Activated B cell treated with CpG ODN at 0.5 μM for 24 hours (primary cell): Measurements from ENCODE around the gene ASIC4. TPM values are rescaled to one million over a fixed set of nuclear protein-coding genes. Genes with fewer than 3 reads are reported as not detected.

Experiments used
- ATAC-seq: fragments of 200-7000 bp; cut with Tn5 transposase; one replicate; pipeline ENCODE4 v1.10.0; 2021; ENCODE audit warnings: low read depth, mild to moderate bottlenecking, moderate library complexity
- CTCF ChIA-PET: fragments of 350-600 bp; sonication (Branson Sonifier 250); formaldehyde crosslinking; loops from one replicate; lab custom pipeline; 2021; ENCODE audit warnings: antibody characterized with exemption; lab: Charles Lee
- POLR2A ChIA-PET: fragments of 350-600 bp; sonication (Branson Sonifier 250); formaldehyde crosslinking; loops from one replicate; lab custom pipeline; 2021; ENCODE audit warnings: antibody characterized with exemption; lab: Charles Lee
- DNase-seq: peaks from one replicate; pipeline ENCODE4 v3.0.0; 2022
- H3K27ac Mint-ChIP-seq: one replicate; pipeline ENCODE4 v1.8.0; 2020; ENCODE audit warnings: mixed read lengths
- H3K27me3 Mint-ChIP-seq: one replicate; pipeline ENCODE4 v1.8.0; 2021; ENCODE audit warnings: mixed read lengths
- H3K36me3 Mint-ChIP-seq: one replicate; pipeline ENCODE4 v1.8.0; 2021; ENCODE audit warnings: low read depth, mixed read lengths
- H3K4me1 Mint-ChIP-seq: one replicate; pipeline ENCODE4 v1.8.0; 2021; ENCODE audit warnings: mixed read lengths
- H3K4me3 Mint-ChIP-seq: one replicate; pipeline ENCODE4 v1.8.0; 2020; ENCODE audit warnings: mild to moderate bottlenecking, mixed read lengths
- H3K9me3 Mint-ChIP-seq: one replicate; pipeline ENCODE4 v1.8.0; 2020; ENCODE audit warnings: mixed read lengths
- intact Hi-C: fragments of 100-400 bp; cut with micrococcal nuclease; formaldehyde crosslinking; loops from one replicate; pipeline ENCODE4 v1.15.1; 2024
- total RNA-seq: library from RNA; stranded (reverse); gene quantifications from 2 replicates; pipeline ENCODE4 v1.2.3, GENCODE V29; 2022
- TF ChIP-seq, protein P1 (sequence below): fragments of 200-600 bp; IDR thresholded peaks from one replicate; pipeline ENCODE4 v1.8.0; 2022; ENCODE audit warnings: antibody characterized with exemption, mild to moderate bottlenecking

ASIC4 gene
- total RNA-seq, 1 donor from 2014 or later = not detected

- Mint-ChIP-seq H3K4me1 (peaks cover 16% of the 10 kb centered on the region), H3K9me3 (no peaks in the 10 kb centered on the region), H3K27ac (no peak overlapping the region), H3K36me3 (no peaks in the 10 kb centered on the region), H3K27me3 (peaks cover 53% of the 10 kb centered on the region), H3K4me3 (no peak overlapping the region)
- intact Hi-C loops = no loop called here
- no peak for ATAC-seq
- CTCF ChIA-PET = no interaction called here
- POLR2A ChIA-PET = interaction anchor here (0.5 kb wide), 1 partner anchor 345 kb away, joined by 7 read pairs; no protein-coding TSS in a partner anchor
- TF ChIP-seq, protein P1, sequence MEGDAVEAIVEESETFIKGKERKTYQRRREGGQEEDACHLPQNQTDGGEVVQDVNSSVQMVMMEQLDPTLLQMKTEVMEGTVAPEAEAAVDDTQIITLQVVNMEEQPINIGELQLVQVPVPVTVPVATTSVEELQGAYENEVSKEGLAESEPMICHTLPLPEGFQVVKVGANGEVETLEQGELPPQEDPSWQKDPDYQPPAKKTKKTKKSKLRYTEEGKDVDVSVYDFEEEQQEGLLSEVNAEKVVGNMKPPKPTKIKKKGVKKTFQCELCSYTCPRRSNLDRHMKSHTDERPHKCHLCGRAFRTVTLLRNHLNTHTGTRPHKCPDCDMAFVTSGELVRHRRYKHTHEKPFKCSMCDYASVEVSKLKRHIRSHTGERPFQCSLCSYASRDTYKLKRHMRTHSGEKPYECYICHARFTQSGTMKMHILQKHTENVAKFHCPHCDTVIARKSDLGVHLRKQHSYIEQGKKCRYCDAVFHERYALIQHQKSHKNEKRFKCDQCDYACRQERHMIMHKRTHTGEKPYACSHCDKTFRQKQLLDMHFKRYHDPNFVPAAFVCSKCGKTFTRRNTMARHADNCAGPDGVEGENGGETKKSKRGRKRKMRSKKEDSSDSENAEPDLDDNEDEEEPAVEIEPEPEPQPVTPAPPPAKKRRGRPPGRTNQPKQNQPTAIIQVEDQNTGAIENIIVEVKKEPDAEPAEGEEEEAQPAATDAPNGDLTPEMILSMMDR = no peak
- DNase-seq = no peak
Measured at GRCh38 chr2:219547621-219548020, 33.3 kb downstream of the ASIC4 start.

GRCh38 chr2:219548990-219549389, 34.7 kb downstream of the ASIC4 start:
- Mint-ChIP-seq H3K9me3 (no peaks in the 10 kb centered on the region), H3K27me3 (peaks cover 62% of the 10 kb centered on the region), H3K36me3 (no peaks in the 10 kb centered on the region), H3K4me1 (peaks cover 16% of the 10 kb centered on the region), H3K27ac (no peak overlapping the region), H3K4me3 (no peak overlapping the region)
- intact Hi-C loops = no loop called here
- ATAC-seq (no peak), DNase-seq (no peak)
- TF ChIP-seq, protein P1 = no peak
- POLR2A ChIA-PET = no interaction called here
- CTCF ChIA-PET = no interaction called here

DNA sequence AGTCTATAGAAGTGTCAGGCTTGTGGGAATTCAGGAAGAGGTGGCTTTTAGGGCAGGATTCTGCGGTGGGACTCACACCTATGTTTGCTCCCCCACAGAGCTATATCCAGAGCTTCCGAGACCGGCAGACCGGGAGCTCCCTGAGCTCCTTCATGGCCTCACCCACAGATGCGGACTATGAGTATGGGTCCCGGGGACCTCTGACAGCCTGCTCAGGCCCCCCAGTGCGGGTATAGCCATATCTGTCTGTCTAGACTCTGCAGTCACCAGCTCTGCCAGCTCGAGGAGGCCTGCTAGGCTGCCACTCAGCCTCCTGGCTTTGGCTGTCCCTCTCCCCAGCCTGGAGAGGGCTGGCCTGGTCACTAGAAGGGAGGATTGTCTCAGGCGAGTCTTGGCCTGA, 35.3 kb downstream of the ASIC4 start:
- ChIA-PET CTCF (interaction anchor here (1.6 kb wide), 1 partner anchor 10 kb away, joined by 5 read pairs; no protein-coding TSS in a partner anchor), POLR2A (interaction anchor here (0.6 kb wide), 1 partner anchor 101 kb away, joined by 3 read pairs; no protein-coding TSS in a partner anchor)
- TF ChIP-seq, protein P1 = no peak
- Mint-ChIP-seq H3K27ac (no peak overlapping the region), H3K9me3 (no peaks in the 10 kb centered on the region), H3K36me3 (no peaks in the 10 kb centered on the region), H3K4me1 (peaks cover 10% of the 10 kb centered on the region), H3K4me3 (no peak overlapping the region), H3K27me3 (peaks cover 64% of the 10 kb centered on the region)
- DNase-seq = no peak
- no peak for ATAC-seq
- intact Hi-C loops = no loop called here

GRCh38 chr2:219551441-219552381, 37.4 kb downstream of the ASIC4 start:
- ATAC-seq (no peak), DNase-seq (no peak)
- Mint-ChIP-seq H3K9me3 (no peaks in the 10 kb centered on the region), H3K27ac (no peak overlapping the region), H3K4me3 (peak overlapping the region; percentile 71), H3K4me1 (peaks cover 7% of the 10 kb centered on the region), H3K36me3 (no peaks in the 10 kb centered on the region), H3K27me3 (peaks cover 61% of the 10 kb centered on the region)
- ChIA-PET POLR2A (interaction anchor here (0.9 to 1.1 kb wide), 2 partner anchors 8 to 164 kb away, joined by 3 to 5 read pairs; partner anchors contain the start of genes CHPF, DNPEP and TMEM198), CTCF (interaction anchor here (1.5 kb wide), 1 partner anchor 28 kb away, joined by 3 read pairs; no protein-coding TSS in a partner anchor)
- intact Hi-C loops = loop anchor here (1.0 kb wide), 2 partner anchors 8 to 46 kb away; partner anchors contain the start of genes CHPF and STK11IP
- TF ChIP-seq, protein P1 = no peak
